Mesodermal cell (in vitro differentiated cells): ENCODE results near the gene CAMKMT. TPM values are rescaled to one million over a fixed set of nuclear protein-coding genes. Genes with fewer than 3 reads are reported as not detected.

Experiments
- H3K27ac ChIP-seq: 2 replicates; pipeline ENCODE4 v1.7.0; 2013; ENCODE audit warnings: mild to moderate bottlenecking, low read depth, low read length, moderate library complexity; ENCODE audit not compliant: severe bottlenecking
- H3K36me3 ChIP-seq: 2 replicates; pipeline ENCODE4 v1.7.1; 2013; ENCODE audit warnings: mild to moderate bottlenecking, low read length, moderate library complexity; ENCODE audit not compliant: control insufficient read depth, insufficient read depth
- H3K4me1 ChIP-seq: one replicate; pipeline ENCODE4 v1.7.1; 2013; ENCODE audit warnings: mild to moderate bottlenecking, low read length; ENCODE audit not compliant: insufficient read depth, control insufficient read depth, poor library complexity, severe bottlenecking
- H3K4me3 ChIP-seq: 2 replicates; pipeline ENCODE4 v1.7.0; 2013; ENCODE audit warnings: low read length, control low read depth, mild to moderate bottlenecking; ENCODE audit not compliant: insufficient read depth, poor library complexity, severe bottlenecking; ENCODE audit errors: extremely low read depth
- H3K9me3 ChIP-seq: 2 replicates; pipeline ENCODE4 v1.7.1; 2013; ENCODE audit warnings: mild to moderate bottlenecking, low read length, moderate library complexity; ENCODE audit not compliant: control insufficient read depth
- WGBS, 2 experiments: methylation state at CpG; one replicate each; pipeline ENCODE4 v1.1.5; 2013; ENCODE audit warnings: missing lambda C conversion rate in 2 of 2; ENCODE audit not compliant: insufficient coverage in 2 of 2; 5-methylcytosine and 5-hydroxymethylcytosine counted together
- polyA plus RNA-seq, 2 experiments: library from polyadenylated mRNA; stranded (reverse); fragments of 50-300 nt; gene quantifications; one replicate each; pipeline ENCODE4 v1.2.3, GENCODE V29; 2013

CAMKMT gene
- polyA plus RNA-seq (2013, experiment 1 of 2): 7.1 TPM
- 4.8 TPM for polyA plus RNA-seq (2013, experiment 2 of 2)

- H3K4me3 ChIP-seq: peak within 1 kb of the TSS; percentile 93
- 0% methylated on average over 51 of the region's 57 CpGs for WGBS, 2 experiments
- H3K36me3 ChIP-seq: no peaks in the 10 kb centered on the region
- no peaks in the 10 kb centered on the region for H3K4me1 ChIP-seq
- no peaks in the 10 kb centered on the region for H3K9me3 ChIP-seq
- H3K27ac ChIP-seq: peak within 1 kb of the TSS; percentile 98
These were observed at the start of gene CAMKMT, which contains the start of gene PREPL for GRCh38 chr2:44361330-44362206. Gene CAMKMT, plus strand, starts transcription at chr2:44361947. Gene PREPL, minus strand, starts transcription at chr2:44361494. Its CDS starts 15,152 bp downstream, at chr2:44346342.

GRCh38 chr2:44314362-44314761 is 47.4 kb upstream of the CAMKMT start:
- H3K36me3 ChIP-seq: peaks cover 26% of the 10 kb centered on the region
- H3K27ac ChIP-seq: no peak overlapping the region
- H3K4me1 ChIP-seq: no peaks in the 10 kb centered on the region
- no peak overlapping the region for H3K4me3 ChIP-seq
- peaks cover 14% of the 10 kb centered on the region for H3K9me3 ChIP-seq

- Histone ChIP-seq H3K4me3 (no peak overlapping the region), H3K4me1 (no peaks in the 10 kb centered on the region), H3K9me3 (peaks cover 3% of the 10 kb centered on the region), H3K36me3 (peaks cover 30% of the 10 kb centered on the region), H3K27ac (no peak overlapping the region)
These were observed 45.8 kb upstream of the CAMKMT start for GRCh38 chr2:44315945-44316344.

GRCh38 chr2:44320832-44321231 is 40.9 kb upstream of the CAMKMT start:
- 80% methylated on average over 1 of the region's 1 CpG; no CpG with 5 or more reads in 1 of the 2 experiments for WGBS, 2 experiments
- Histone ChIP-seq H3K36me3 (peaks cover 32% of the 10 kb centered on the region), H3K27ac (no peak overlapping the region), H3K4me1 (no peaks in the 10 kb centered on the region), H3K9me3 (no peaks in the 10 kb centered on the region), H3K4me3 (no peak overlapping the region)

- H3K9me3 ChIP-seq: no peaks in the 10 kb centered on the region
- H3K4me3 ChIP-seq: no peak overlapping the region
- 94 to 100% methylated on average over 2 to 3 of the region's 5 CpGs for WGBS, 2 experiments
- no peak overlapping the region for H3K27ac ChIP-seq
- no peaks in the 10 kb centered on the region for H3K4me1 ChIP-seq
- peaks cover 35% of the 10 kb centered on the region for H3K36me3 ChIP-seq
These were observed 40.4 kb upstream of the CAMKMT start for GRCh38 chr2:44321360-44321759.

DNA sequence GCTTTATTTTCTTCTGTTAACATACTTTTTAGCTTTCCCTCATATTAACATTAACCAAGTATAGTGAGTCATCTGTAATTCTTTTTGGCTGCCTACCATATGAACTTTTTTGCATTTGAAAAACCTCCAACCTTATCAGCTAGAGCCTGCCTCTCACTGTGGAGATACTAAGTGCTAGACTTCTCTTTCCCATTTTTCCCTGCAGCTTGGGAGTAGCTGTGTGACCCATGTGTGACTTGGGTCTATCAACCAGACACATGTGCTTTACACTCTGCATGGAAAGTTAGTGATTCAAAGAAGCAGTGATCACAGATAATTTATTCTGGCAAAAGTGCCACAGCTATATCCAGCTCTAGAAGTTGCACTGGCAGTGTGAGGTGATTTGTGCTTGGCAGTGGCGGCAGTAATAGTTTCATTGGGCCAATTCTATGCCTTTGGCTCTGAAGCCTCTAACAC is 36.7 kb upstream of the CAMKMT start:
- peaks cover 49% of the 10 kb centered on the region for H3K36me3 ChIP-seq
- H3K27ac ChIP-seq: no peak overlapping the region
- no peak overlapping the region for H3K4me3 ChIP-seq
- WGBS, 2 experiments: 100% methylated on average over 1 of the region's 1 CpG; no CpG with 5 or more reads in 1 of the 2 experiments
- no peaks in the 10 kb centered on the region for H3K4me1 ChIP-seq
- H3K9me3 ChIP-seq: no peaks in the 10 kb centered on the region

DNA sequence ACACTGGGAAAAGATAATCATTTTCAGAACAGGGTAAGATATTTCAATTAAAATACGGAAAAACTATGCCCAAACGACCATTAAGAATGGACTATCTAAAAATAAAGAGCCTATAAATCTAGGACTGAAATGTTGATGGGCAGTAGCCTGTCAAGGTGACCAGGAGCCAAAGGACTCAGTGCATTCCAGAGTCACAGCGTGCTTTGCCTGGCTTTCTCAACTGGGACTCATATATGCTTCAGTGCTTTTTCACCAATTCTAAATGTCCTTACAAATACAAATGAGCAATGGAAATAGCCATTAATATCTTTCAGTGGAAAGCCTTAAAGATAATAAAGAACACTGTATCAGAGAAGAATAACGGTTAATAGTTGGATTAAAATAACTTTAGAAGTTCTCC is 35.9 kb upstream of the CAMKMT start:
- Histone ChIP-seq H3K4me3 (no peak overlapping the region), H3K27ac (no peak overlapping the region), H3K36me3 (peaks cover 51% of the 10 kb centered on the region), H3K9me3 (no peaks in the 10 kb centered on the region), H3K4me1 (no peaks in the 10 kb centered on the region)
- WGBS, 2 experiments: 83 to 92% methylated on average over 1 to 2 of the region's 4 CpGs

DNA sequence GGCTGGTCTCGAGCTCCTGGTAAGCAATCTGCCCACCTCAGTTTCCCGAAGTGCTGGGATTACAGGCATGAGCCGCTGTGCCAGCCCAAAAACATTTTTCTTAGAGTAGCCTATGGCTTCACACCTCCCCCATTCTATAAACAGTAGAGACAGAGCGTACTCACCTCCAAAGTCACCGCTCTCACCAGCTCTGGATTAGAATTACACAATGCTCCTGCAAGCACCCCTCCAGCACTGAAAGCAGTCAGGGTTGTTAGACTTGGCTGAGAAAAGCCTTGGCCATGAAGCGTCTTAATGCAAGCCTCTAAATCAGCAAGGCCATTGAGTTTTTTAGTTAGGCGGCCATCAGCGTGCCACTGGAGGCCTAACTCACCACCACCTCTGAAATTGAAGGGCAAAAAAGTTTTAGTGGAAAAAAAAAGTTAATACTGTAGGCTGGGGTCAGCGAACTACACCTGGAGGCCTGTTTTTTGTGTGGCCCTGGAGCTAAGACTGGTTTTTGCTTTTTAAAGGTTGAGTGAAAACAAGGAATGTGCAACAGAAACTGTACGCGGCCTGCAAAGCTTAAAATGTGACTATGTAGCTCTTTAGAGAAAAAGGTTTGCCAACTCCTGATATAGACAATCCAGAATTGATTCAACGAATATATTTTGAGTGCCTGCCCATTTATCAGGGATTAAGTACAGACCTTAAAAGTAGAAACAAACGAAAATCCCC is 35.0 kb upstream of the CAMKMT start:
- Histone ChIP-seq H3K4me1 (no peaks in the 10 kb centered on the region), H3K9me3 (no peaks in the 10 kb centered on the region), H3K4me3 (no peak overlapping the region), H3K36me3 (peaks cover 47% of the 10 kb centered on the region), H3K27ac (no peak overlapping the region)
- 88% methylated on average over 8 to 10 of the region's 13 CpGs for whole genome bisulfite sequencing, 2 experiments

- Histone ChIP-seq H3K27ac (no peak overlapping the region), H3K9me3 (no peaks in the 10 kb centered on the region), H3K4me3 (no peak overlapping the region), H3K4me1 (no peaks in the 10 kb centered on the region), H3K36me3 (peaks cover 42% of the 10 kb centered on the region)
- WGBS, 2 experiments: 86 to 100% methylated on average over 1 of the region's 2 CpGs
These were observed 33.0 kb upstream of the CAMKMT start for GRCh38 chr2:44328750-44329149.

- Histone ChIP-seq H3K4me1 (no peaks in the 10 kb centered on the region), H3K36me3 (peaks cover 37% of the 10 kb centered on the region), H3K27ac (no peak overlapping the region), H3K9me3 (no peaks in the 10 kb centered on the region), H3K4me3 (no peak overlapping the region)
- no CpG with 5 or more reads among the region's 2 CpGs for WGBS, 2 experiments
These were observed 32.4 kb upstream of the CAMKMT start for GRCh38 chr2:44329343-44329742.
